Peyer's patch (tissue), 4 donors: ENCODE results near the gene SLC16A5.

Experiments used
- POLR2A ChIP-seq, 2 donors: fragments of 450-650 bp; IDR thresholded peaks; one replicate each; pipeline ENCODE4 v1.5.1; 2017; ENCODE audit warnings: antibody characterized with exemption in 2 of 2, mild to moderate bottlenecking in 2 of 2, moderate library complexity in 2 of 2
- TF ChIP-seq, protein P1 (sequence below), 6 experiments: fragments of 450-650 bp in 4 of 6; fragments of 200-600 bp in 2 of 6; sonication (generic) in 1 of 6; IDR thresholded peaks; one replicate each; pipeline ENCODE4 v1.5.1; 2017 to 2019; ENCODE audit warnings: antibody characterized with exemption in 6 of 6, mild to moderate bottlenecking in 3 of 6, moderate library complexity in 1 of 6

DNA sequence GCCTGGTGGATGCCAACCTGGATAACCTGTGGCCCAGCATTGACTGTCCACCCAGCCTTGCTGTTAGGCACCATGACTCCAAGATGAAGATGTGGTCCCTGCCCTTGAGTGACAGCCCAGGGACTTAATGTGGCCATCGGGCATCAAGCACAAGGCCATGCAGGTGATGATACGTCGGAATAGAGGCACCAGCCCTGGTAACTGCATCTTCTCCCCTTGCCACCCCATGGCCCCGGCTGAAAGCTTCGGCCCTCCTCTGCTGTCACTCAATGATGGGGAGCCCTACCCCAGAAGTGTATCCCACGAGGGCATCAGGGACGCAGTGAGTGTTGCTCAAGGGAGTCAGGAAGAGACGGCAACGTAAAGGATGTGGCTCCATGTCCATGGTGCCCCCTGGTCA is 41.8 kb downstream of the SLC16A5 start:
- TF ChIP-seq, protein P1, sequence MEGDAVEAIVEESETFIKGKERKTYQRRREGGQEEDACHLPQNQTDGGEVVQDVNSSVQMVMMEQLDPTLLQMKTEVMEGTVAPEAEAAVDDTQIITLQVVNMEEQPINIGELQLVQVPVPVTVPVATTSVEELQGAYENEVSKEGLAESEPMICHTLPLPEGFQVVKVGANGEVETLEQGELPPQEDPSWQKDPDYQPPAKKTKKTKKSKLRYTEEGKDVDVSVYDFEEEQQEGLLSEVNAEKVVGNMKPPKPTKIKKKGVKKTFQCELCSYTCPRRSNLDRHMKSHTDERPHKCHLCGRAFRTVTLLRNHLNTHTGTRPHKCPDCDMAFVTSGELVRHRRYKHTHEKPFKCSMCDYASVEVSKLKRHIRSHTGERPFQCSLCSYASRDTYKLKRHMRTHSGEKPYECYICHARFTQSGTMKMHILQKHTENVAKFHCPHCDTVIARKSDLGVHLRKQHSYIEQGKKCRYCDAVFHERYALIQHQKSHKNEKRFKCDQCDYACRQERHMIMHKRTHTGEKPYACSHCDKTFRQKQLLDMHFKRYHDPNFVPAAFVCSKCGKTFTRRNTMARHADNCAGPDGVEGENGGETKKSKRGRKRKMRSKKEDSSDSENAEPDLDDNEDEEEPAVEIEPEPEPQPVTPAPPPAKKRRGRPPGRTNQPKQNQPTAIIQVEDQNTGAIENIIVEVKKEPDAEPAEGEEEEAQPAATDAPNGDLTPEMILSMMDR (IDR thresholded peaks at IDR 0.05), result no peak
- TF ChIP-seq POLR2A (IDR thresholded peaks at IDR 0.05), result no peak
